Activated CD4-positive, alpha-beta T cell treated with anti-CD3 and anti-CD28 coated beads for 24 hours (primary cell): ENCODE results near the gene GRAPL.
"Not testable (repeated sequence)": the region's sequence is repeated elsewhere in the genome, so short reads cannot be mapped to it uniquely, and the experiment has no call there.

Experiments
- DNase-seq, 2 donors: peaks; one replicate each; pipeline ENCODE4 v3.0.0-alpha.2; 2020; ENCODE audit warnings: low read depth in 2 of 2

The GRAPL gene

DNA sequence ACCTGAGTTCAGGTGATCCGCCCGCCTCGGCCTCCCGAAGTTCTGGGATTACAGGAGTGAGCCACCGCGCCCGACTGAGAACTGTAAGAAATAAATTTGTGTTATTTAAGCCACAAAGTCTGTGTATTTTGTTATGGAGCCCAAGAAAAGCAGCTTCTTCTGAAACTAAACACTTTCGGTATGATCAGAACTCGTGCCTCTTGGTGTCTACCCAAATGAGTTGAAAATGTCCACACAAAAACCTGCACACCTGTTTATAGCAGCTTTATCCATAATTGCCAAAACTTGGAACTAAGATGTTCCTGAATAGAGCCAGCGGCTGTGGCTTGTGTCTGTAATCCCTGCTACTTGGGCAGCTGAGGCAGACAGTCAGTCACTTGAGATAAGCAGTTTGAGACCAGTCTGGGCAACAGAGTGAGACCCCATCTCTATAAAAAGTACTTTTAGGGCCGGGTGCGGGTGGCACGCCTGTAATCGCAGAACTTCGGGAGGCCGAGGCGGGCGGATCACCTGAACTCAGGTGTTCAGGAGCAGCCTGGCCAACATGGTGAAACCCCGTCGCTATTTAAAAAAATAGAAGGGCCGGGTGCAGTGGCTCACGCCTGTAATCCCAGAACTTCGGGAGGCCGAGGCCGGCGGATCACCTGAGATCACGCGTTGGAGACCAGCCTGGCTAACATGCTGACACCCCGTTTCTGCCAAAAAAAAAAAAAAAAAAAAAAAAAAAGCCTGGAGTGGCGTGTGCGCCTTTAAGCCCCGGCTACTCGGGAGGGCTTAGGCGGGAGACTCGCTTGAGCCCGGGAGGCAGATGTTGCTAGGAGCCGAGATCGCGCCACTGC lies 61.7 kb downstream of the GRAPL start:
- DNase-seq = not testable (repeated sequence)

- DNase-seq = not testable (repeated sequence)
These were observed 62.5 kb downstream of the GRAPL start for GRCh38 chr17:19189781-19190405.

DNA sequence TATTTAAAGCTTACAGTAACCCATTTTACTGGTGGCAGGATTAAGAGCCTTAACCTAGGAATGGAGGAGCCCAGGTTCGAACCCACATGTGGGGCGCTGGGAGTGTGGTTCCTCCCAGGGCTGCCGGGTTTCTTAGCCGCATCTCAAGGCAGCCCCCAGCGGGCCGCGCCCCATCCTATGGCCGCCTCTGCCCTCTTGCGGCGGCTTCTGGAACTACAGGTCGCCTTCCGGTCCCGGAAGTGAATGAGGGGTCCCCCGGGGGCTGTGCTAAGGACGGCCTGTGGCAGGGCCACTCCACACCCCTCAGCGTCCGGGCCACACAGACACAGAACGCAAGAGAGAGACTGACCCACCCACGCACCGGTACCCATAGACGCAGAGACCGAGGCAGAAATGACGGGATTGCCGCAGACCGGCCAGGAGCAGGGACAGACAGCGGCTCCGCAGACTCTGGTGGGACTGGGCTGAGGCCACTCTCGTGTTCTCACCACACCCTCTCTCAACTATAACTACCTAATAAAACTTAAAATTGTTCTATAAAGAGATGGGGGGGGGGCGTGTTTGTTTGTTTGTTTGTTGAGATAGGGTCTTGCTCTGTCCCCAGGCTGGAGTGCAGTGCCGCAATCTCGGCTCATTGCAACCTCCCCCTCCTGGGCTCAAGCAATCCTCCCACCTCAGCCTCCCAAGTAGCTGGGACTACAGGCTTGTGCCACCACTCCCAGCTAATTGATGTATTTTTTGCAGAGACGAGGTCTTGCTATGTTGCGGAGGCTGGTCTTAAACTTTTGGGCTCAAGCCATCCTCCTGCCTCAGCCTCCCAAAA lies 69.2 kb downstream of the GRAPL start:
- not testable (repeated sequence) for DNase-seq

DNA sequence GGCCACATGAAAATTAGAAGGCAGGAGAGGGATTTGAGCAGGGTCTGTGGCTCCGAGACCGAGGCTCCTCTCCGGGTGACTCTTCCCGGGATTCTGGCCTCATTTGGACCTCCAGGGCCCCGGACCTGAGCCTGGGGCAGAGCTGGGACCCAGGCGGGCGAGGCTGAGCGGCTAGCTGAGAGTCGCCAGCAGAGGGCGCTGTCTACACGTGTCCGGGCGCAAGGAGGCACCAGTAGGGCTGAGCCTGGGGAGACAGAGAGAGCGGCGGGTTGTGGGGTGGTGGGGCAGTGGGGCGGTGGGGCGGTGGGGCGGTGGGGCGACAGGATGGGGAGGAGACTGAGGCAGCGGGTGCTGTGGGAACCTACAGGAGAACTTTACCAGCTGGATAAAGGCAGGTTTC lies 75.1 kb downstream of the GRAPL start:
- not testable (repeated sequence) for DNase-seq

DNA sequence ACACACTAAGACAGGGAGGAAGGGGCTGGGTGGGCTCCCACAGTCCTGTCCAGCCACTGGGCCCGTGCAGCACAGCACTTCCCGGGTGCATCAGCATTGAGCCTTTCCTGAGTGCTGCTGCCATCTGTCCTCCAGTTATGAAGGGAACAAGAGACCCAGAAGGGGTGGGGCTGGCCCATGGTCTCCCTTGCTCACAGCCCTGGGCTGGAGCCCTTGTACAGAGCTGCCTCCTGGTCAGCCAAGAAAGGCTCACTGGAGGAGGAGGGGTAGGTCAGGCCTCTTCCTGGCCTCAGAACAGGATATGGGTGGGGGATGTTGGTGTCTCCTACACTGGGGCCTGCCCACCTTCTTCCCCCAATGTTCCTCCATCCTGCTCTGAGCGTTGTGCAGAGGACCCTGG lies 76.0 kb downstream of the GRAPL start:
- DNase-seq = not testable (repeated sequence)
